Endodermal cell (in vitro differentiated cells): ENCODE data around the gene ABCA2. TPM values are rescaled to one million over a fixed set of nuclear protein-coding genes. Genes with fewer than 3 reads are reported as not detected.

Source experiments
- DNase-seq: peaks from one replicate; pipeline ENCODE4 v3.0.0-alpha.2; 2017
- H3K27ac ChIP-seq: 2 replicates; pipeline ENCODE4 v1.5.1; 2013; ENCODE audit warnings: mild to moderate bottlenecking, low read depth, low read length, moderate library complexity
- H3K27me3 ChIP-seq: 2 replicates; pipeline ENCODE4 v1.6.1; 2013; ENCODE audit warnings: mild to moderate bottlenecking, low read length, moderate library complexity; ENCODE audit not compliant: insufficient read depth, control insufficient read depth, poor library complexity, severe bottlenecking
- H3K36me3 ChIP-seq: 2 replicates; pipeline ENCODE4 v1.7.0; 2013; ENCODE audit warnings: mild to moderate bottlenecking, low read length, moderate library complexity; ENCODE audit not compliant: control insufficient read depth, insufficient read depth
- H3K4me1 ChIP-seq: one replicate; pipeline ENCODE4 v1.7.0; 2013; ENCODE audit warnings: low read length; ENCODE audit not compliant: control insufficient read depth, insufficient read depth
- H3K4me3 ChIP-seq: 2 replicates; pipeline ENCODE4 v1.5.1; 2013; ENCODE audit warnings: mild to moderate bottlenecking, low read length, moderate library complexity
- H3K9ac ChIP-seq: 2 replicates; pipeline ENCODE4 v1.6.1; 2013; ENCODE audit warnings: mild to moderate bottlenecking, low read length, moderate library complexity; ENCODE audit not compliant: poor library complexity, severe bottlenecking; ENCODE audit errors: extremely low read depth
- H3K9me3 ChIP-seq: 2 replicates; pipeline ENCODE4 v1.6.1; 2013; ENCODE audit warnings: mild to moderate bottlenecking, low read length, moderate library complexity; ENCODE audit not compliant: control insufficient read depth
- H3K27ac Mint-ChIP-seq: 2 replicates; pipeline ENCODE4 v1.8.0; 2020; ENCODE audit warnings: mixed read lengths
- H3K27me3 Mint-ChIP-seq: 2 replicates; pipeline ENCODE4 v1.8.0; 2021; ENCODE audit warnings: mild to moderate bottlenecking, mixed read lengths; ENCODE audit not compliant: insufficient read depth
- H3K36me3 Mint-ChIP-seq: 2 replicates; pipeline ENCODE4 v1.8.0; 2020; ENCODE audit warnings: low read depth, mixed read lengths
- H3K4me1 Mint-ChIP-seq: 2 replicates; pipeline ENCODE4 v1.8.0; 2020; ENCODE audit warnings: mixed read lengths
- H3K4me3 Mint-ChIP-seq: 2 replicates; pipeline ENCODE4 v1.8.0; 2020; ENCODE audit warnings: mild to moderate bottlenecking, moderate library complexity, mixed read lengths
- H3K9me3 Mint-ChIP-seq: 2 replicates; pipeline ENCODE4 v1.8.0; 2020; ENCODE audit warnings: mild to moderate bottlenecking, mixed read lengths
- CTCF ChIP-seq: fragments of 200-600 bp; sonication (generic); conservative IDR thresholded peaks from 2 replicates; pipeline ENCODE4 v1.5.0; 2021; ENCODE audit warnings: antibody characterized with exemption, mild to moderate bottlenecking
- WGBS, 2 experiments: methylation state at CpG; one replicate each; pipeline versions ENCODE4 v1.1.5 to v1.1.7; 2013; ENCODE audit warnings: missing lambda C conversion rate in 2 of 2, mixed read lengths in 1 of 2; ENCODE audit not compliant: insufficient coverage in 1 of 2, insufficient read length in 1 of 2; 5-methylcytosine and 5-hydroxymethylcytosine counted together
- total RNA-seq, 2 donors: library from RNA; stranded (reverse); fragmentation: NEBNext Ultra II Directional in 1 of 2; extraction: Animal tissue kit (Norgen Biotek cat#: 25700) in 1 of 2; gene quantifications; 2 replicates in 1 of 2; 3 replicates in 1 of 2; pipeline ENCODE4 v1.2.1, GENCODE V29; 2021

ABCA2 gene
- total RNA-seq, 2 donors from 2014 or later: 21.5 to 30.0 TPM

- 93% methylated on average over 8 of the region's 8 CpGs for WGBS, 2 experiments
- Histone ChIP-seq H3K9ac (no peak overlapping the region), H3K4me1 (no peaks in the 10 kb centered on the region), H3K27ac (no peak overlapping the region), H3K36me3 (no peaks in the 10 kb centered on the region), H3K27me3 (peaks cover 25% of the 10 kb centered on the region), H3K9me3 (no peaks in the 10 kb centered on the region), H3K4me3 (no peak overlapping the region)
- Mint-ChIP-seq H3K4me3 (no peak overlapping the region), H3K9me3 (no peaks in the 10 kb centered on the region), H3K4me1 (peaks cover 4% of the 10 kb centered on the region), H3K36me3 (no peaks in the 10 kb centered on the region), H3K27ac (no peak overlapping the region), H3K27me3 (peaks cover 38% of the 10 kb centered on the region)
- DNase-seq: no peak
- TF ChIP-seq CTCF: no peak
Observed at GRCh38 chr9:137073992-137074399, 46.0 kb upstream of the ABCA2 start.

GRCh38 chr9:137071282-137071681 is 43.2 kb upstream of the ABCA2 start:
- Histone ChIP-seq H3K36me3 (no peaks in the 10 kb centered on the region), H3K4me3 (peak overlapping the region; percentile 66), H3K9ac (no peak overlapping the region), H3K4me1 (peaks cover 3% of the 10 kb centered on the region), H3K27me3 (peaks cover 3% of the 10 kb centered on the region), H3K27ac (peak overlapping the region; percentile 66), H3K9me3 (no peaks in the 10 kb centered on the region)
- no peak for TF ChIP-seq CTCF
- H3K9me3 Mint-ChIP-seq: no peaks in the 10 kb centered on the region
- H3K27ac Mint-ChIP-seq: no peak overlapping the region
- H3K27me3 Mint-ChIP-seq: peaks cover 18% of the 10 kb centered on the region
- WGBS, 2 experiments: 94 to 100% methylated on average over 2 of the region's 2 CpGs
- peaks cover 15% of the 10 kb centered on the region for H3K4me1 Mint-ChIP-seq
- H3K4me3 Mint-ChIP-seq: peak overlapping the region; percentile 54
- H3K36me3 Mint-ChIP-seq: no peaks in the 10 kb centered on the region
- DNase-seq: no peak

- peak overlapping the region; percentile 54 for H3K4me3 Mint-ChIP-seq
- no peak for DNase-seq
- H3K27me3 ChIP-seq: no peaks in the 10 kb centered on the region
- no peaks in the 10 kb centered on the region for H3K36me3 Mint-ChIP-seq
- H3K27ac Mint-ChIP-seq: no peak overlapping the region
- H3K36me3 ChIP-seq: no peaks in the 10 kb centered on the region
- peak overlapping the region; percentile 66 for H3K27ac ChIP-seq
- TF ChIP-seq CTCF: peak; percentile 65
- no peak overlapping the region for H3K9ac ChIP-seq
- H3K9me3 Mint-ChIP-seq: no peaks in the 10 kb centered on the region
- H3K4me3 ChIP-seq: peak overlapping the region; percentile 66
- peaks cover 14% of the 10 kb centered on the region for H3K27me3 Mint-ChIP-seq
- H3K4me1 ChIP-seq: peaks cover 3% of the 10 kb centered on the region
- peaks cover 15% of the 10 kb centered on the region for H3K4me1 Mint-ChIP-seq
- 43 to 44% methylated on average over 3 to 6 of the region's 6 CpGs for WGBS, 2 experiments
- H3K9me3 ChIP-seq: no peaks in the 10 kb centered on the region
Observed at GRCh38 chr9:137070906-137071275, 42.9 kb upstream of the ABCA2 start.
